ENCODE results near the gene STPG1. TPM values are rescaled to one million over a fixed set of nuclear protein-coding genes. Genes with fewer than 3 reads are reported as not detected.

STPG1 gene
- total and polyA plus RNA-seq, 2 of the 13 experiments (the other 11 are each of a cell fraction or from before 2014, with no cell fraction given), result 3.4 to 4.3 TPM

DNA sequence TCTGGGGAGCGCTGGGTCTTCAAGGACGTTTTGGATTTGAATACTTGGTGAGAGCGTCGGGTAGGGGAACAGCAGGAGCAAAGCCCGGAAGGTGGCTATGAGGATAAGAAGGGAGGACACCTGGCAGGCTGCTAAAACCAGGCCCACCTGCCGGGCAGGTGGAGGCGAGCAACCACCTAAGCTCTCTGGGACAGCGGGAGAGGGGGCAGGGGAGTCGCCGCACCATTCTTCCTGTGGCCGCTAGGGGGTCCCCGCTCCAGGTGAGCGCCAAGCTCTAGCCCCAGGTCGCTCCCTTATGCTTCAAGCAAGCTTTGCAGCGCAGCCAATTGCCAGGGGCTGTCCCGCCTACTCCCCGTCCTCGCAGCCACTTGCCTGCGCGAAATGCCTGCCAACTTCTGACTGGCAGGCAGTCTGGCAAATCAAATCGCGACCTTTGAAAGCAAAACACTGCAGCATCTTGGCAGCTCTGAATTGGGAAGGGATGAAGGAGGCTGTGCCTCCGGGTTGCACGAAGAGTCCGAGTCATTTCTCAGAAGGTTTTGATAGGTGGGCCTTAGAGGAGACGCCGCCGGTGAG lies 1.8 kb upstream of the STPG1 start, which contains the start of gene NIPAL3 (continued):
- TF ChIP-seq YY1 (IDR thresholded peaks at IDR 0.05; ENCODE audit: insufficient read depth, insufficient replicate concordance, low read depth, low read length) (peak; percentile 44), ARNT2 (CRISPR knock-in tag; IDR thresholded peaks at IDR 0.05; ENCODE audit: low read depth) (no peak), ZSCAN25 (CRISPR knock-in tag; IDR thresholded peaks at IDR 0.05) (peak; percentile 44; the same call in 1 of the 2 replicates), GTF3A (CRISPR knock-in tag; conservative IDR thresholded peaks at IDR 0.05) (no peak), ZNF296 (CRISPR knock-in tag; conservative IDR thresholded peaks at IDR 0.05) (no peak), MBD4 (IDR thresholded peaks at IDR 0.05; ENCODE audit: borderline replicate concordance, low read length) (no peak), JARID2 (CRISPR knock-in tag; IDR thresholded peaks at IDR 0.05; ENCODE audit: insufficient replicate concordance) (no peak), ZNF143 (CRISPR knock-in tag; IDR thresholded peaks at IDR 0.05) (no peak), ZNF883 (CRISPR knock-in tag; IDR thresholded peaks at IDR 0.05; ENCODE audit: not compliant biosample characterization) (no peak), KLF13 (CRISPR knock-in tag; IDR thresholded peaks at IDR 0.05) (no peak), NCOA2 (CRISPR knock-in tag; IDR thresholded peaks at IDR 0.05) (0 out of 2 replicates have a peak, but pooled peaks have one; percentile 15), ZNF605 (CRISPR knock-in tag; IDR thresholded peaks at IDR 0.05) (peak; percentile 53; the same call in 1 of the 2 replicates), ZNF225 (CRISPR knock-in tag; IDR thresholded peaks at IDR 0.05) (no peak), MLLT10 (CRISPR knock-in tag; IDR thresholded peaks at IDR 0.05) (no peak)
- TF ChIP-seq, protein P1, sequence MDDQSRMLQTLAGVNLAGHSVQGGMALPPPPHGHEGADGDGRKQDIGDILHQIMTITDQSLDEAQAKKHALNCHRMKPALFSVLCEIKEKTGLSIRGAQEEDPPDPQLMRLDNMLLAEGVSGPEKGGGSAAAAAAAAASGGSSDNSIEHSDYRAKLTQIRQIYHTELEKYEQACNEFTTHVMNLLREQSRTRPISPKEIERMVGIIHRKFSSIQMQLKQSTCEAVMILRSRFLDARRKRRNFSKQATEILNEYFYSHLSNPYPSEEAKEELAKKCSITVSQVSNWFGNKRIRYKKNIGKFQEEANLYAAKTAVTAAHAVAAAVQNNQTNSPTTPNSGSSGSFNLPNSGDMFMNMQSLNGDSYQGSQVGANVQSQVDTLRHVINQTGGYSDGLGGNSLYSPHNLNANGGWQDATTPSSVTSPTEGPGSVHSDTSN (CRISPR knock-in tag; IDR thresholded peaks at IDR 0.05; ENCODE audit: borderline replicate concordance), result peak; percentile 99
- TF ChIP-seq, protein P2, sequence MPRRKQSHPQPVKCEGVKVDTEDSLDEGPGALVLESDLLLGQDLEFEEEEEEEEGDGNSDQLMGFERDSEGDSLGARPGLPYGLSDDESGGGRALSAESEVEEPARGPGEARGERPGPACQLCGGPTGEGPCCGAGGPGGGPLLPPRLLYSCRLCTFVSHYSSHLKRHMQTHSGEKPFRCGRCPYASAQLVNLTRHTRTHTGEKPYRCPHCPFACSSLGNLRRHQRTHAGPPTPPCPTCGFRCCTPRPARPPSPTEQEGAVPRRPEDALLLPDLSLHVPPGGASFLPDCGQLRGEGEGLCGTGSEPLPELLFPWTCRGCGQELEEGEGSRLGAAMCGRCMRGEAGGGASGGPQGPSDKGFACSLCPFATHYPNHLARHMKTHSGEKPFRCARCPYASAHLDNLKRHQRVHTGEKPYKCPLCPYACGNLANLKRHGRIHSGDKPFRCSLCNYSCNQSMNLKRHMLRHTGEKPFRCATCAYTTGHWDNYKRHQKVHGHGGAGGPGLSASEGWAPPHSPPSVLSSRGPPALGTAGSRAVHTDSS (CRISPR knock-in tag; conservative IDR thresholded peaks at IDR 0.05), result no peak
- TF ChIP-seq, protein P3, sequence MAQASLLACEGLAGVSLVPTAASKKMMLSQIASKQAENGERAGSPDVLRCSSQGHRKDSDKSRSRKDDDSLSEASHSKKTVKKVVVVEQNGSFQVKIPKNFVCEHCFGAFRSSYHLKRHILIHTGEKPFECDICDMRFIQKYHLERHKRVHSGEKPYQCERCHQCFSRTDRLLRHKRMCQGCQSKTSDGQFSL (CRISPR knock-in tag; IDR thresholded peaks at IDR 0.05), result no peak
- TF ChIP-seq, protein P4, sequence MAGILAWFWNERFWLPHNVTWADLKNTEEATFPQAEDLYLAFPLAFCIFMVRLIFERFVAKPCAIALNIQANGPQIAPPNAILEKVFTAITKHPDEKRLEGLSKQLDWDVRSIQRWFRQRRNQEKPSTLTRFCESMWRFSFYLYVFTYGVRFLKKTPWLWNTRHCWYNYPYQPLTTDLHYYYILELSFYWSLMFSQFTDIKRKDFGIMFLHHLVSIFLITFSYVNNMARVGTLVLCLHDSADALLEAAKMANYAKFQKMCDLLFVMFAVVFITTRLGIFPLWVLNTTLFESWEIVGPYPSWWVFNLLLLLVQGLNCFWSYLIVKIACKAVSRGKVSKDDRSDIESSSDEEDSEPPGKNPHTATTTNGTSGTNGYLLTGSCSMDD (CRISPR knock-in tag; IDR thresholded peaks at IDR 0.05), result no peak
- TF ChIP-seq, protein P5, sequence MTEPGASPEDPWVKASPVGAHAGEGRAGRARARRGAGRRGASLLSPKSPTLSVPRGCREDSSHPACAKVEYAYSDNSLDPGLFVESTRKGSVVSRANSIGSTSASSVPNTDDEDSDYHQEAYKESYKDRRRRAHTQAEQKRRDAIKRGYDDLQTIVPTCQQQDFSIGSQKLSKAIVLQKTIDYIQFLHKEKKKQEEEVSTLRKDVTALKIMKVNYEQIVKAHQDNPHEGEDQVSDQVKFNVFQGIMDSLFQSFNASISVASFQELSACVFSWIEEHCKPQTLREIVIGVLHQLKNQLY (CRISPR knock-in tag; IDR thresholded peaks at IDR 0.05), result no peak; the same call in 1 of the 2 replicates
- TF ChIP-seq, protein P6, sequence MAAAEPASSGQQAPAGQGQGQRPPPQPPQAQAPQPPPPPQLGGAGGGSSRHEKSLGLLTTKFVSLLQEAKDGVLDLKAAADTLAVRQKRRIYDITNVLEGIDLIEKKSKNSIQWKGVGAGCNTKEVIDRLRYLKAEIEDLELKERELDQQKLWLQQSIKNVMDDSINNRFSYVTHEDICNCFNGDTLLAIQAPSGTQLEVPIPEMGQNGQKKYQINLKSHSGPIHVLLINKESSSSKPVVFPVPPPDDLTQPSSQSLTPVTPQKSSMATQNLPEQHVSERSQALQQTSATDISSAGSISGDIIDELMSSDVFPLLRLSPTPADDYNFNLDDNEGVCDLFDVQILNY (CRISPR knock-in tag; conservative IDR thresholded peaks at IDR 0.05), result no peak; the same call in 1 of the 2 replicates

Measured in HepG2 (cell line).